Neural cell (in vitro differentiated cells): ENCODE results near the gene PHF3. TPM values are rescaled to one million over a fixed set of nuclear protein-coding genes. Genes with fewer than 3 reads are reported as not detected.

ENCODE experiments used
- H2AFZ ChIP-seq: fragments of 200-600, 300-800 bp; sonication (generic), shearing (Covaris generic); 2 replicates; pipeline ENCODE4 v1.6.0; 2014; ENCODE audit warnings: low read depth, mild to moderate bottlenecking, antibody characterized with exemption, low read length, moderate library complexity
- H3F3A ChIP-seq: fragments of 200-600 bp; shearing (Covaris generic); 2 replicates; pipeline ENCODE4 v1.6.1; 2016; ENCODE audit warnings: mild to moderate bottlenecking, moderate library complexity, mixed read lengths, antibody characterized with exemption, low read length; ENCODE audit not compliant: insufficient read depth, poor library complexity, severe bottlenecking
- H3K27ac ChIP-seq: fragments of 200-600, 300-800 bp; sonication (generic), shearing (Covaris generic); 2 replicates; pipeline ENCODE4 v1.5.1; 2014; ENCODE audit warnings: mild to moderate bottlenecking, low read length, moderate library complexity
- H3K27me3 ChIP-seq: fragments of 300-800, 200-600 bp; sonication (generic), shearing (Covaris generic); 2 replicates; pipeline ENCODE4 v1.6.0; 2014; ENCODE audit warnings: mild to moderate bottlenecking, low read depth, low read length, moderate library complexity; ENCODE audit not compliant: insufficient read depth
- H3K36me3 ChIP-seq: fragments of 300-800, 200-600 bp; sonication (generic), shearing (Covaris generic); 2 replicates; pipeline ENCODE4 v1.5.1; 2014; ENCODE audit warnings: mild to moderate bottlenecking, antibody characterized with exemption, low read length, moderate library complexity; ENCODE audit not compliant: insufficient read depth
- H3K4me2 ChIP-seq: fragments of 300-800, 200-600 bp; sonication (generic), shearing (Covaris generic); 2 replicates; pipeline ENCODE4 v1.6.0; 2014; ENCODE audit warnings: mild to moderate bottlenecking, low read length
- H3K4me3 ChIP-seq: fragments of 300-800, 200-600 bp; sonication (generic), shearing (Covaris generic); 2 replicates; pipeline ENCODE4 v1.5.1; 2014; ENCODE audit warnings: mild to moderate bottlenecking, low read length, moderate library complexity
- H3K79me2 ChIP-seq: fragments of 200-600 bp; shearing (Covaris generic); replicated peaks from 2 replicates; pipeline ENCODE4 v1.6.0; 2014; ENCODE audit warnings: mild to moderate bottlenecking, low read length, moderate library complexity; ENCODE audit not compliant: insufficient read depth
- H3K9ac ChIP-seq: fragments of 300-800, 200-600 bp; sonication (generic), shearing (Covaris generic); 2 replicates; pipeline ENCODE4 v1.6.1; 2016; ENCODE audit warnings: mild to moderate bottlenecking, low read length, mixed read lengths
- H3K9me2 ChIP-seq: fragments of 200-600 bp; shearing (Covaris generic); 2 replicates; pipeline ENCODE4 v1.6.1; 2016; ENCODE audit warnings: mild to moderate bottlenecking, low read length, mixed read lengths; ENCODE audit not compliant: insufficient read depth
- H3K9me3 ChIP-seq: fragments of 200-600, 300-800 bp; sonication (generic), shearing (Covaris generic); 2 replicates; pipeline ENCODE4 v1.6.1; 2016; ENCODE audit warnings: mild to moderate bottlenecking, mixed run types, low read length, moderate library complexity, mixed read lengths
- H4K20me1 ChIP-seq: fragments of 200-600 bp; shearing (Covaris generic); 2 replicates; pipeline ENCODE4 v1.6.1; 2016; ENCODE audit warnings: mild to moderate bottlenecking, mixed run types; ENCODE audit not compliant: insufficient read depth
- CTCF ChIP-seq: fragments of 450-650 bp; IDR thresholded peaks from 2 replicates; pipeline ENCODE4 v1.5.1; 2014; ENCODE audit warnings: antibody characterized with exemption, mild to moderate bottlenecking, moderate library complexity; ENCODE audit not compliant: poor library complexity, severe bottlenecking
- EP300 ChIP-seq: fragments of 450-650 bp; conservative IDR thresholded peaks from 2 replicates; pipeline ENCODE4 v1.6.1; 2014; ENCODE audit warnings: antibody characterized with exemption, mild to moderate bottlenecking, moderate library complexity; ENCODE audit not compliant: poor library complexity, severe bottlenecking
- EZH2 ChIP-seq: fragments of 200-600, 300-800 bp; shearing (Covaris generic), sonication (generic); IDR thresholded peaks from 2 replicates; pipeline ENCODE4 v1.6.1; 2014; ENCODE audit warnings: antibody characterized with exemption, low read length, borderline replicate concordance, mild to moderate bottlenecking; ENCODE audit not compliant: insufficient read depth, poor library complexity, severe bottlenecking
- MXI1 ChIP-seq: fragments of 450-650 bp; conservative IDR thresholded peaks from 2 replicates; pipeline ENCODE4 v1.6.1; 2014; ENCODE audit warnings: antibody characterized with exemption, mild to moderate bottlenecking; ENCODE audit not compliant: poor library complexity, severe bottlenecking
- POLR2AphosphoS5 ChIP-seq: IDR thresholded peaks from 2 replicates; pipeline ENCODE4 v1.6.1; 2012
- RAD21 ChIP-seq: fragments of 450-650 bp; conservative IDR thresholded peaks from 2 replicates; pipeline ENCODE4 v1.6.1; 2014; ENCODE audit warnings: antibody characterized with exemption, mild to moderate bottlenecking, moderate library complexity
- REST ChIP-seq: IDR thresholded peaks from 2 replicates; pipeline ENCODE4 v1.6.1; 2012; ENCODE audit warnings: borderline replicate concordance
- SMC3 ChIP-seq: fragments of 450-650 bp; conservative IDR thresholded peaks from 2 replicates; pipeline ENCODE4 v1.6.1; 2014; ENCODE audit warnings: antibody characterized with exemption, mild to moderate bottlenecking, moderate library complexity; ENCODE audit not compliant: poor library complexity
- TAF1 ChIP-seq: IDR thresholded peaks from 2 replicates; pipeline ENCODE4 v1.6.1; 2012; ENCODE audit warnings: low read depth
- polyA plus RNA-seq: library from polyadenylated mRNA; depleted of rRNA; stranded (reverse); fragments of >200 nt; gene quantifications from 2 replicates; pipeline ENCODE4 v1.2.3, GENCODE V29; 2014

PHF3 gene
- polyA plus RNA-seq, 1 donor from 2014 or later = 21.1 TPM

GRCh38 chr6:63685446-63686379, 50.1 kb downstream of the PHF3 start:
- H3K9me2 ChIP-seq = no peaks in the 10 kb centered on the region
- H3K9me3 ChIP-seq = no peaks in the 10 kb centered on the region
- no peaks in the 10 kb centered on the region for H3K27me3 ChIP-seq
- H2AFZ ChIP-seq = no peak overlapping the region
- no peak for TF ChIP-seq CTCF
- no peak for TF ChIP-seq RAD21
- no peak for TF ChIP-seq EZH2
- no peak for TF ChIP-seq TAF1
- TF ChIP-seq SMC3 = no peak
- no peak for TF ChIP-seq MXI1
- TF ChIP-seq POLR2AphosphoS5 = no peak
- no peak for TF ChIP-seq EP300
- TF ChIP-seq REST = no peak
- no peaks in the 10 kb centered on the region for H3F3A ChIP-seq
- no peaks in the 10 kb centered on the region for H3K36me3 ChIP-seq
- peaks cover 30% of the 10 kb centered on the region for H3K79me2 ChIP-seq
- H3K27ac ChIP-seq = no peak overlapping the region
- no peak overlapping the region for H3K9ac ChIP-seq
- no peak overlapping the region for H3K4me3 ChIP-seq
- no peak overlapping the region for H3K4me2 ChIP-seq
- no peaks in the 10 kb centered on the region for H4K20me1 ChIP-seq

- H3K4me3 ChIP-seq = no peak overlapping the region
- H3K9me2 ChIP-seq = no peaks in the 10 kb centered on the region
- no peak overlapping the region for H2AFZ ChIP-seq
- H4K20me1 ChIP-seq = no peaks in the 10 kb centered on the region
- no peaks in the 10 kb centered on the region for H3F3A ChIP-seq
- H3K27me3 ChIP-seq = no peaks in the 10 kb centered on the region
- no peaks in the 10 kb centered on the region for H3K9me3 ChIP-seq
- no peak for TF ChIP-seq REST
- no peaks in the 10 kb centered on the region for H3K36me3 ChIP-seq
- no peak overlapping the region for H3K9ac ChIP-seq
- no peak overlapping the region for H3K27ac ChIP-seq
- H3K4me2 ChIP-seq = no peak overlapping the region
- H3K79me2 ChIP-seq = peaks cover 4% of the 10 kb centered on the region
Measured at GRCh38 chr6:63689421-63689820, 53.8 kb downstream of the PHF3 start.
